Mammary epithelial cell (primary cell): ENCODE data around the gene MORC4.

Experiments
- EZH2 ChIP-seq: IDR thresholded peaks from 2 replicates; pipeline ENCODE4 v1.6.1; 2012; ENCODE audit warnings: low read length, inconsistent platforms, borderline replicate concordance
- TF ChIP-seq, protein P1 (sequence below), 2 donors: IDR thresholded peaks in 1 of 2; conservative IDR thresholded peaks in 1 of 2; 2 replicates each; pipeline ENCODE4 v1.5.1; 2011 to 2012; ENCODE audit warnings: inconsistent platforms in 2 of 2, low read length in 2 of 2, mild to moderate bottlenecking in 2 of 2, control low read depth in 1 of 2, low read depth in 1 of 2; ENCODE audit not compliant: insufficient read depth in 1 of 2; ENCODE audit errors: extremely low read depth in 1 of 2

DNA sequence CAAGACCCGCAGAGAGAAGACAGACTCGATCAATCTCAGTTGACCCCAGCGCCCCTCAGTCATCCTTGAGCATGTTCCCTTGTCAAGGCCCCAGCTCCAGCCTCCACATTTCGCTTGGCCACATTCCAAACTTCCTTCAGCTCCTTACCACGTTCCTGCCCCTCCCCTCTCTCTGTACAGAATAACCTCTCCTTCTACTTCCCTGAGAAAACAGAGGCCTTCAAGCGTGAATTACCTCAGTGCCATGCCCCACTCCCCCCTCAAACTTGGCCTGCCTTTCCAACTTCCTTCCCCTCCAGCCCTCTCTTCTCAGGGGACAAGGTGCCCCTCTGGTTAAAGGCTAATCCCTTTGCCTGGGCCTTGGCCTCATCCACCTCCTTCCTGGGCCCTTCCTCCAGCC lies 93.7 kb downstream of the MORC4 start:
- no peak for TF ChIP-seq EZH2
- TF ChIP-seq, protein P1, sequence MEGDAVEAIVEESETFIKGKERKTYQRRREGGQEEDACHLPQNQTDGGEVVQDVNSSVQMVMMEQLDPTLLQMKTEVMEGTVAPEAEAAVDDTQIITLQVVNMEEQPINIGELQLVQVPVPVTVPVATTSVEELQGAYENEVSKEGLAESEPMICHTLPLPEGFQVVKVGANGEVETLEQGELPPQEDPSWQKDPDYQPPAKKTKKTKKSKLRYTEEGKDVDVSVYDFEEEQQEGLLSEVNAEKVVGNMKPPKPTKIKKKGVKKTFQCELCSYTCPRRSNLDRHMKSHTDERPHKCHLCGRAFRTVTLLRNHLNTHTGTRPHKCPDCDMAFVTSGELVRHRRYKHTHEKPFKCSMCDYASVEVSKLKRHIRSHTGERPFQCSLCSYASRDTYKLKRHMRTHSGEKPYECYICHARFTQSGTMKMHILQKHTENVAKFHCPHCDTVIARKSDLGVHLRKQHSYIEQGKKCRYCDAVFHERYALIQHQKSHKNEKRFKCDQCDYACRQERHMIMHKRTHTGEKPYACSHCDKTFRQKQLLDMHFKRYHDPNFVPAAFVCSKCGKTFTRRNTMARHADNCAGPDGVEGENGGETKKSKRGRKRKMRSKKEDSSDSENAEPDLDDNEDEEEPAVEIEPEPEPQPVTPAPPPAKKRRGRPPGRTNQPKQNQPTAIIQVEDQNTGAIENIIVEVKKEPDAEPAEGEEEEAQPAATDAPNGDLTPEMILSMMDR (conservative IDR thresholded peaks at IDR 0.05 in 1 of 2, IDR thresholded peaks at IDR 0.05 in 1 of 2; ENCODE audit: extremely low read depth in 1 of 2, insufficient read depth in 1 of 2, low read depth in 1 of 2, low read length in 2 of 2) = no peak
